OCI-LY1 (cell line): Measurements from ENCODE around the gene UTP4.

Source experiments
- H2AFZ ChIP-seq: fragments of 200-600 bp; sonication (generic), shearing (Covaris generic); 2 replicates; pipeline ENCODE4 v1.6.0; 2014; ENCODE audit warnings: antibody characterized with exemption, mild to moderate bottlenecking, low read length
- H3F3A ChIP-seq: fragments of 200-600 bp; sonication (generic), shearing (Covaris generic); 2 replicates; pipeline ENCODE4 v1.6.0; 2014; ENCODE audit warnings: mild to moderate bottlenecking, antibody characterized with exemption, low read length, moderate library complexity; ENCODE audit not compliant: insufficient read depth
- H3K27ac ChIP-seq: fragments of 200-600 bp; sonication (generic); 2 replicates; pipeline ENCODE4 v1.5.1; 2014; ENCODE audit warnings: low read length, mixed run types, mild to moderate bottlenecking, low read depth; ENCODE audit not compliant: poor library complexity, severe bottlenecking
- H3K27me3 ChIP-seq: fragments of 200-600 bp; sonication (generic); 2 replicates; pipeline ENCODE4 v1.6.0; 2014; ENCODE audit warnings: antibody characterized with exemption, mild to moderate bottlenecking, low read length, moderate library complexity; ENCODE audit not compliant: insufficient read depth
- H3K36me3 ChIP-seq: fragments of 200-600 bp; sonication (generic); 2 replicates; pipeline ENCODE4 v1.6.1; 2014; ENCODE audit warnings: mild to moderate bottlenecking, antibody characterized with exemption, low read length, moderate library complexity, mixed read lengths; ENCODE audit not compliant: insufficient read depth
- H3K4me1 ChIP-seq: fragments of 200-600 bp; sonication (generic); 2 replicates; pipeline ENCODE4 v1.5.1; 2014; ENCODE audit warnings: mild to moderate bottlenecking, low read length, moderate library complexity; ENCODE audit not compliant: insufficient read depth, severe bottlenecking
- H3K4me2 ChIP-seq: fragments of 200-600 bp; sonication (generic), shearing (Covaris generic); 2 replicates; pipeline ENCODE4 v1.6.1; 2014; ENCODE audit warnings: low read length
- H3K4me3 ChIP-seq: fragments of 200-600 bp; sonication (generic); 2 replicates; pipeline ENCODE4 v1.5.1; 2014; ENCODE audit warnings: low read length, low read depth, mild to moderate bottlenecking, mixed read lengths; ENCODE audit not compliant: poor library complexity, severe bottlenecking
- H3K79me2 ChIP-seq: fragments of 200-600 bp; shearing (Covaris generic); 2 replicates; pipeline ENCODE4 v1.6.1; 2016; ENCODE audit warnings: mixed run types, low read length, mixed read lengths; ENCODE audit not compliant: insufficient read depth
- H3K9ac ChIP-seq: fragments of 200-600 bp; sonication (generic), shearing (Covaris generic); 2 replicates; pipeline ENCODE4 v1.6.1; 2014; ENCODE audit warnings: mild to moderate bottlenecking, low read length, mixed read lengths
- H3K9me2 ChIP-seq: fragments of 200-600 bp; sonication (generic), shearing (Covaris generic); 2 replicates; pipeline ENCODE4 v1.6.1; 2014; ENCODE audit warnings: low read depth, mild to moderate bottlenecking, low read length, mixed read lengths
- H3K9me3 ChIP-seq: fragments of 200-600 bp; shearing (Covaris generic); 2 replicates; pipeline ENCODE4 v1.6.1; 2014; ENCODE audit warnings: low read length, mixed read lengths
- H4K20me1 ChIP-seq: fragments of 200-600 bp; sonication (generic), shearing (Covaris generic); 2 replicates; pipeline ENCODE4 v1.6.0; 2016; ENCODE audit warnings: mild to moderate bottlenecking, low read length; ENCODE audit not compliant: insufficient read depth
- CTCF ChIP-seq: fragments of 200-600 bp; sonication (generic), shearing (Covaris generic); IDR thresholded peaks from 2 replicates; pipeline ENCODE4 v1.5.1; 2017; ENCODE audit warnings: mild to moderate bottlenecking, antibody characterized with exemption, low read length, moderate library complexity, mixed read lengths
- EZH2 ChIP-seq: fragments of 200-600 bp; sonication (generic), shearing (Covaris generic); IDR thresholded peaks from 2 replicates; pipeline ENCODE4 v1.8.0; 2017; ENCODE audit warnings: borderline replicate concordance, mixed run types, mild to moderate bottlenecking, antibody characterized with exemption, low read length, moderate library complexity, mixed read lengths

The UTP4 gene

GRCh38 chr16:69108905-69109252 lies 23.6 kb upstream of the UTP4 start:
- H3K4me3 ChIP-seq, result no peak overlapping the region
- no peaks in the 10 kb centered on the region for H3K9me3 ChIP-seq
- H3F3A ChIP-seq, result no peaks in the 10 kb centered on the region
- peaks cover 5% of the 10 kb centered on the region; the same call in 1 of the 2 replicates for H3K36me3 ChIP-seq
- TF ChIP-seq EZH2 (no peak), CTCF (no peak)
- H3K4me1 ChIP-seq, result peaks cover 17% of the 10 kb centered on the region
- peaks cover 10% of the 10 kb centered on the region for H3K27me3 ChIP-seq
- H3K79me2 ChIP-seq, result no peaks in the 10 kb centered on the region
- H3K27ac ChIP-seq, result no peak overlapping the region
- H4K20me1 ChIP-seq, result no peaks in the 10 kb centered on the region
- H3K9ac ChIP-seq, result no peak overlapping the region
- H3K9me2 ChIP-seq, result no peaks in the 10 kb centered on the region
- H3K4me2 ChIP-seq, result no peak overlapping the region
- no peak overlapping the region for H2AFZ ChIP-seq

GRCh38 chr16:69109486-69110270 lies 22.8 kb upstream of the UTP4 start:
- no peak overlapping the region for H3K4me3 ChIP-seq
- no peaks in the 10 kb centered on the region for H3K9me3 ChIP-seq
- no peaks in the 10 kb centered on the region for H3K9me2 ChIP-seq
- H3K4me1 ChIP-seq, result peaks cover 17% of the 10 kb centered on the region
- H3K27me3 ChIP-seq, result peaks cover 10% of the 10 kb centered on the region
- H3K9ac ChIP-seq, result no peak overlapping the region
- H3K4me2 ChIP-seq, result no peak overlapping the region
- H3K36me3 ChIP-seq, result peaks cover 5% of the 10 kb centered on the region; the same call in 1 of the 2 replicates
- no peaks in the 10 kb centered on the region for H4K20me1 ChIP-seq
- no peaks in the 10 kb centered on the region for H3K79me2 ChIP-seq
- H3K27ac ChIP-seq, result no peak overlapping the region
- H2AFZ ChIP-seq, result no peak overlapping the region
- H3F3A ChIP-seq, result no peaks in the 10 kb centered on the region
- TF ChIP-seq CTCF (no peak), EZH2 (no peak)

GRCh38 chr16:69110406-69110805 lies 22.0 kb upstream of the UTP4 start:
- Histone ChIP-seq H3K36me3 (peaks cover 5% of the 10 kb centered on the region; the same call in 1 of the 2 replicates), H3K9me3 (no peaks in the 10 kb centered on the region), H3K9me2 (no peaks in the 10 kb centered on the region), H3K79me2 (no peaks in the 10 kb centered on the region), H2AFZ (no peak overlapping the region), H3K27me3 (peaks cover 10% of the 10 kb centered on the region), H3K9ac (no peak overlapping the region), H3K4me3 (no peak overlapping the region), H3F3A (no peaks in the 10 kb centered on the region), H4K20me1 (no peaks in the 10 kb centered on the region), H3K4me1 (peaks cover 17% of the 10 kb centered on the region), H3K27ac (no peak overlapping the region), H3K4me2 (no peak overlapping the region)
- TF ChIP-seq EZH2 (no peak), CTCF (no peak)
